ENCODE measurements around the gene ADK.

DNA sequence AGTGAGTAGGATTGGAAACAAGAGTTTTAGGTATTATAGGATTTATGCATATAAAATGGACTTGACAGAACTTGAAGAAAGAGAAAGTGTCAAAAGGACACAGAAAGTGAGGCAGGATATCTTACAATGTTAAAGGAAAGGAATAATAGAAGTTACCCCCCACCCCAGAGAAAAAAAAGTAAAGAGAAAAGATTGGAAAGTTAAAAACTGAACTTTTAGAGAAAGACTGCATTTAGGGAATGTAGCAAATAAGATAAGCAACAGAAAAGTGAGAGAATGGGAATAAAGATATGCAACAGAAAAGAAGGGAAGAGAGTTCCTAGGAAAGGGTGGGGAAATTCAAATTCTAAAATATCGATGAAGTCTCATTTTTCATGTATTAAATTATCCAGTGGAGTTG is 424.9 kb downstream of the ADK start:
- TF ChIP-seq, protein P1, sequence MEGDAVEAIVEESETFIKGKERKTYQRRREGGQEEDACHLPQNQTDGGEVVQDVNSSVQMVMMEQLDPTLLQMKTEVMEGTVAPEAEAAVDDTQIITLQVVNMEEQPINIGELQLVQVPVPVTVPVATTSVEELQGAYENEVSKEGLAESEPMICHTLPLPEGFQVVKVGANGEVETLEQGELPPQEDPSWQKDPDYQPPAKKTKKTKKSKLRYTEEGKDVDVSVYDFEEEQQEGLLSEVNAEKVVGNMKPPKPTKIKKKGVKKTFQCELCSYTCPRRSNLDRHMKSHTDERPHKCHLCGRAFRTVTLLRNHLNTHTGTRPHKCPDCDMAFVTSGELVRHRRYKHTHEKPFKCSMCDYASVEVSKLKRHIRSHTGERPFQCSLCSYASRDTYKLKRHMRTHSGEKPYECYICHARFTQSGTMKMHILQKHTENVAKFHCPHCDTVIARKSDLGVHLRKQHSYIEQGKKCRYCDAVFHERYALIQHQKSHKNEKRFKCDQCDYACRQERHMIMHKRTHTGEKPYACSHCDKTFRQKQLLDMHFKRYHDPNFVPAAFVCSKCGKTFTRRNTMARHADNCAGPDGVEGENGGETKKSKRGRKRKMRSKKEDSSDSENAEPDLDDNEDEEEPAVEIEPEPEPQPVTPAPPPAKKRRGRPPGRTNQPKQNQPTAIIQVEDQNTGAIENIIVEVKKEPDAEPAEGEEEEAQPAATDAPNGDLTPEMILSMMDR (IDR thresholded peaks at IDR 0.05; ENCODE audit: insufficient read depth, low read length) = no peak
- no peak for TF ChIP-seq POLR2AphosphoS5 (IDR thresholded peaks at IDR 0.05; ENCODE audit: low read depth)
- TF ChIP-seq, protein P2, sequence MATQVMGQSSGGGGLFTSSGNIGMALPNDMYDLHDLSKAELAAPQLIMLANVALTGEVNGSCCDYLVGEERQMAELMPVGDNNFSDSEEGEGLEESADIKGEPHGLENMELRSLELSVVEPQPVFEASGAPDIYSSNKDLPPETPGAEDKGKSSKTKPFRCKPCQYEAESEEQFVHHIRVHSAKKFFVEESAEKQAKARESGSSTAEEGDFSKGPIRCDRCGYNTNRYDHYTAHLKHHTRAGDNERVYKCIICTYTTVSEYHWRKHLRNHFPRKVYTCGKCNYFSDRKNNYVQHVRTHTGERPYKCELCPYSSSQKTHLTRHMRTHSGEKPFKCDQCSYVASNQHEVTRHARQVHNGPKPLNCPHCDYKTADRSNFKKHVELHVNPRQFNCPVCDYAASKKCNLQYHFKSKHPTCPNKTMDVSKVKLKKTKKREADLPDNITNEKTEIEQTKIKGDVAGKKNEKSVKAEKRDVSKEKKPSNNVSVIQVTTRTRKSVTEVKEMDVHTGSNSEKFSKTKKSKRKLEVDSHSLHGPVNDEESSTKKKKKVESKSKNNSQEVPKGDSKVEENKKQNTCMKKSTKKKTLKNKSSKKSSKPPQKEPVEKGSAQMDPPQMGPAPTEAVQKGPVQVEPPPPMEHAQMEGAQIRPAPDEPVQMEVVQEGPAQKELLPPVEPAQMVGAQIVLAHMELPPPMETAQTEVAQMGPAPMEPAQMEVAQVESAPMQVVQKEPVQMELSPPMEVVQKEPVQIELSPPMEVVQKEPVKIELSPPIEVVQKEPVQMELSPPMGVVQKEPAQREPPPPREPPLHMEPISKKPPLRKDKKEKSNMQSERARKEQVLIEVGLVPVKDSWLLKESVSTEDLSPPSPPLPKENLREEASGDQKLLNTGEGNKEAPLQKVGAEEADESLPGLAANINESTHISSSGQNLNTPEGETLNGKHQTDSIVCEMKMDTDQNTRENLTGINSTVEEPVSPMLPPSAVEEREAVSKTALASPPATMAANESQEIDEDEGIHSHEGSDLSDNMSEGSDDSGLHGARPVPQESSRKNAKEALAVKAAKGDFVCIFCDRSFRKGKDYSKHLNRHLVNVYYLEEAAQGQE (IDR thresholded peaks at IDR 0.05; ENCODE audit: insufficient replicate concordance, low read depth) = no peak

Data from HL-60 (cell line).